OCI-LY7 (cell line): ENCODE data around the gene NPLOC4.

Source experiments
- CTCF ChIP-seq: fragments of 200-600 bp; sonication (generic); conservative IDR thresholded peaks from 2 replicates; pipeline ENCODE4 v1.5.1; 2014; ENCODE audit warnings: mild to moderate bottlenecking, antibody characterized with exemption, low read length, moderate library complexity, mixed read lengths
- EZH2phosphoT487 ChIP-seq: fragments of 200-600 bp; sonication (generic); IDR thresholded peaks from 2 replicates; pipeline ENCODE4 v1.6.1; 2018; ENCODE audit warnings: low read depth, borderline replicate concordance, mild to moderate bottlenecking, mixed run types, antibody characterized with exemption, low read length, moderate library complexity, mixed read lengths

GRCh38 chr17:81664051-81664470 lies 27.1 kb upstream of the NPLOC4 start:
- TF ChIP-seq CTCF = no peak
- no peak for TF ChIP-seq EZH2phosphoT487
